Calu3 (cell line): Measurements from ENCODE around the gene LRRC1. TPM values are rescaled to one million over a fixed set of nuclear protein-coding genes. Genes with fewer than 3 reads are reported as not detected.

Experiments
- BruUV-seq: library from RNA; stranded (reverse); fragments of 400-500 nt; replicated peaks from 2 replicates; lab custom pipeline; 2021; lab: Mats Ljungman, UMichigan
- CTCF ChIA-PET: fragments of 300-600 bp; sonication (Branson Sonifier 250); formaldehyde crosslinking; loops from one replicate; lab custom pipeline; 2022; ENCODE audit warnings: antibody characterized with exemption; lab: Charles Lee
- DNase-seq: peaks from one replicate; pipeline ENCODE4 v3.0.0; 2022
- H3K27ac Mint-ChIP-seq: one replicate; pipeline ENCODE4 v1.8.0; 2022; ENCODE audit warnings: mixed read lengths; ENCODE audit not compliant: unreplicated experiment
- H3K27me3 Mint-ChIP-seq: one replicate; pipeline ENCODE4 v1.8.0; 2022; ENCODE audit warnings: mixed read lengths; ENCODE audit not compliant: unreplicated experiment
- H3K36me3 Mint-ChIP-seq: one replicate; pipeline ENCODE4 v1.8.0; 2022; ENCODE audit warnings: mild to moderate bottlenecking, moderate library complexity, mixed read lengths; ENCODE audit not compliant: insufficient read depth, unreplicated experiment
- H3K4me1 Mint-ChIP-seq: one replicate; pipeline ENCODE4 v1.8.0; 2022; ENCODE audit warnings: mild to moderate bottlenecking, low read depth, mixed read lengths; ENCODE audit not compliant: unreplicated experiment
- H3K4me3 Mint-ChIP-seq: one replicate; pipeline ENCODE4 v1.8.0; 2022; ENCODE audit warnings: mild to moderate bottlenecking, low read depth, moderate library complexity, mixed read lengths; ENCODE audit not compliant: unreplicated experiment
- H3K9me3 Mint-ChIP-seq: one replicate; pipeline ENCODE4 v1.8.0; 2022; ENCODE audit warnings: low read depth, mixed read lengths; ENCODE audit not compliant: unreplicated experiment
- intact Hi-C: fragments of 100-400 bp; cut with micrococcal nuclease; formaldehyde crosslinking; loops from one replicate; pipeline ENCODE4 v1.10.0; 2022; ENCODE audit not compliant: unreplicated experiment
- total RNA-seq: library from RNA; stranded (reverse); gene quantifications from 2 replicates; pipeline ENCODE4 v1.2.3, GENCODE V29; 2022
- TF ChIP-seq, protein P1 (sequence below): fragments of 200-600 bp; IDR thresholded peaks from one replicate; pipeline ENCODE4 v1.8.0; 2022; ENCODE audit warnings: antibody characterized with exemption; ENCODE audit not compliant: unreplicated experiment

Gene LRRC1
- total RNA-seq, 1 experiment from 2014 or later: 26.6 TPM

DNA sequence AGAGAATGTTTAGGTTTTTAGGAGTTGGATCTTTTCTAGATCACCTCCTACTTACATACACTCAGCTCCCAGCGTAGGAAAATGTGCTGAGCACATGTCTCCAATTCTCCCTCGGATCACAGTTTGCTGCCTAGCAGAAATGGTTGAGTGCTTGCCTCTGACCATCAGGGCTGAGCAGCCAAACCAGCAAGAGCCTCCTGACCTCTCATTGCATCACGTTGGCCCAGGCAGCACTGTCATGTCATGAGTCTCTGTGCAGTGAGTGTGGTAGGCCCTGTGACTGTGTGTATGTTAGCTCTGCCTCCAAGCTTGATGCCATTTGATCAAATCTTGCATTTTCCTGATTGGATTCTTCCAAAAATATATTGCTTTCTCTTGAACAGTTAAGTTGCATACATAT is 112.0 kb downstream of the LRRC1 start:
- Mint-ChIP-seq H3K27me3 (no peaks in the 10 kb centered on the region), H3K27ac (no peak overlapping the region), H3K4me1 (peaks cover 9% of the 10 kb centered on the region), H3K4me3 (no peak overlapping the region), H3K36me3 (no peaks in the 10 kb centered on the region), H3K9me3 (no peaks in the 10 kb centered on the region)
- intact Hi-C loops: no loop called here
- CTCF ChIA-PET: no interaction called here
- TF ChIP-seq, protein P1, sequence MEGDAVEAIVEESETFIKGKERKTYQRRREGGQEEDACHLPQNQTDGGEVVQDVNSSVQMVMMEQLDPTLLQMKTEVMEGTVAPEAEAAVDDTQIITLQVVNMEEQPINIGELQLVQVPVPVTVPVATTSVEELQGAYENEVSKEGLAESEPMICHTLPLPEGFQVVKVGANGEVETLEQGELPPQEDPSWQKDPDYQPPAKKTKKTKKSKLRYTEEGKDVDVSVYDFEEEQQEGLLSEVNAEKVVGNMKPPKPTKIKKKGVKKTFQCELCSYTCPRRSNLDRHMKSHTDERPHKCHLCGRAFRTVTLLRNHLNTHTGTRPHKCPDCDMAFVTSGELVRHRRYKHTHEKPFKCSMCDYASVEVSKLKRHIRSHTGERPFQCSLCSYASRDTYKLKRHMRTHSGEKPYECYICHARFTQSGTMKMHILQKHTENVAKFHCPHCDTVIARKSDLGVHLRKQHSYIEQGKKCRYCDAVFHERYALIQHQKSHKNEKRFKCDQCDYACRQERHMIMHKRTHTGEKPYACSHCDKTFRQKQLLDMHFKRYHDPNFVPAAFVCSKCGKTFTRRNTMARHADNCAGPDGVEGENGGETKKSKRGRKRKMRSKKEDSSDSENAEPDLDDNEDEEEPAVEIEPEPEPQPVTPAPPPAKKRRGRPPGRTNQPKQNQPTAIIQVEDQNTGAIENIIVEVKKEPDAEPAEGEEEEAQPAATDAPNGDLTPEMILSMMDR: no peak
- BruUV-seq: no TSS peak
- no peak for DNase-seq

- Mint-ChIP-seq H3K4me1 (peaks cover 9% of the 10 kb centered on the region), H3K9me3 (no peaks in the 10 kb centered on the region), H3K4me3 (no peak overlapping the region), H3K27ac (no peak overlapping the region), H3K27me3 (no peaks in the 10 kb centered on the region), H3K36me3 (no peaks in the 10 kb centered on the region)
- intact Hi-C loops: no loop called here
- TF ChIP-seq, protein P1: no peak
- DNase-seq: no peak
- BruUV-seq: no TSS peak
- CTCF ChIA-PET: interaction anchor here (0.6 kb wide), 1 partner anchor 933 kb away, joined by 5 read pairs; no protein-coding TSS in a partner anchor
Observed at GRCh38 chr6:53910834-53911233, 116.0 kb downstream of the LRRC1 start.

DNA sequence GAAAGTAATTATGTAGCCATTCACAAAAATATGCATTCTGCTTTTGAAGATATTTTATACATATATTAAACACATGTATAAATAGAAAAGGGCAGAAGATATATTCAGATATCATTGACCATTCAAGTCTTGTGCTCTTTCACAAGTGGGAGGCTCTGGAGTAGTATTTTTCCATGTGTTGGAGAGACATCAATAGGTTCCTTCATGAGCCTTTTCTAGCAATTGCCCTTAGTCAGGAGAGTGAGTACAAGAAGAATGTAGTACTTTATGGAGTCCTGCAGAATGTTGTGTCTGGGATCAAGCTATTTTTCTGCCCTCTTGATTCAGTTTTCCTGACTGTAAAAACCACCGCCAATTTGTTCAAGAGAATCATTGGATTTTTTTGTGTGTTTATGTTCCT is 117.9 kb downstream of the LRRC1 start:
- no TSS peak for BruUV-seq
- no peak overlapping the region for H3K4me3 Mint-ChIP-seq
- H3K27me3 Mint-ChIP-seq: no peaks in the 10 kb centered on the region
- no peaks in the 10 kb centered on the region for H3K9me3 Mint-ChIP-seq
- CTCF ChIA-PET: no interaction called here
- no peaks in the 10 kb centered on the region for H3K36me3 Mint-ChIP-seq
- peaks cover 9% of the 10 kb centered on the region for H3K4me1 Mint-ChIP-seq
- H3K27ac Mint-ChIP-seq: no peak overlapping the region
- intact Hi-C loops: no loop called here
- TF ChIP-seq, protein P1: no peak
- no peak for DNase-seq

DNA sequence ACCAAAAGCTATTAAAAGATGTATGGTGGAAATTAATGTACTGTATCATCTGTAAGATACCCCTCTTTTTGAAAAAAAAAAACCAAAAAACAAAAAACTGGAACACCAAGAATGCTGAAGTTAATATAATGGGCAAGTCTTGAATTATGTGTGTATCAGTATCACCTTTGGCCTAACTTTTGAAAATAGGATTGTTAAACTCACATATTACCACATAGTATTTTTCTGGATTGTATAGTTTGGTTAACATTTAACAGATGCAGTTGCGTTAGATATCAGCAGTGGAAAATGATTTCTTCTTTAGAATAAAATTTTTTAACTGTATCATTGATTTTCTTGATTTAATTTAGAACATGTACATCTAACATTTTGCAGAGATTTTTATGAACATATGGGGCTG is 118.5 kb downstream of the LRRC1 start:
- TF ChIP-seq, protein P1: no peak
- Mint-ChIP-seq H3K27ac (no peak overlapping the region), H3K4me3 (no peak overlapping the region), H3K4me1 (peaks cover 9% of the 10 kb centered on the region), H3K36me3 (no peaks in the 10 kb centered on the region), H3K9me3 (no peaks in the 10 kb centered on the region), H3K27me3 (no peaks in the 10 kb centered on the region)
- intact Hi-C loops: no loop called here
- CTCF ChIA-PET: no interaction called here
- BruUV-seq: no TSS peak
- no peak for DNase-seq
